ENCODE data around the gene ZNF48.

The ZNF48 gene

GRCh38 chr16:30429418-30429677, 34.1 kb downstream of the ZNF48 start:
- intact Hi-C loops (cut with DNase I) = no loop called here
- DNase-seq = no peak

GRCh38 chr16:30429678-30430427, 34.6 kb downstream of the ZNF48 start, which contains the start of gene DCTPP1:
Gene DCTPP1 (minus strand): TSS chr16:30430030. CDS start chr16:30429980, 50 bp downstream.
- intact Hi-C loops (cut with DNase I) = no loop called here
- peak; percentile 87 to 99 (median 94) for DNase-seq

GRCh38 chr16:30430428-30430970, 35.3 kb downstream of the ZNF48 start:
- DNase-seq = no peak
- intact Hi-C loops (cut with DNase I) = no loop called here

- intact Hi-C loops (cut with DNase I) = loop anchor here (5.0 kb wide), 1 partner anchor 317 kb away; no protein-coding TSS in a partner anchor
- no peak for DNase-seq
Observed at GRCh38 chr16:30434852-30435251, 39.6 kb downstream of the ZNF48 start.

GRCh38 chr16:30437511-30438046, 42.4 kb downstream of the ZNF48 start:
- DNase-seq = no peak
- intact Hi-C loops (cut with DNase I) = loop anchor here (5.0 kb wide), 1 partner anchor 315 kb away; no protein-coding TSS in a partner anchor

GRCh38 chr16:30438835-30439234, 43.6 kb downstream of the ZNF48 start:
- no peak for DNase-seq
- intact Hi-C loops (cut with DNase I) = loop anchor here (5.0 kb wide), 1 partner anchor 313 kb away; no protein-coding TSS in a partner anchor

GRCh38 chr16:30439720-30440348, 44.6 kb downstream of the ZNF48 start:
- DNase-seq = no peak
- intact Hi-C loops (cut with DNase I) = loop anchor here (5.0 kb wide), 1 partner anchor 312 kb away; no protein-coding TSS in a partner anchor

- DNase-seq = no peak
- intact Hi-C loops (cut with DNase I) = no loop called here
Observed at GRCh38 chr16:30443631-30444030, 48.4 kb downstream of the ZNF48 start.

- DNase-seq = no peak
- intact Hi-C loops (cut with DNase I) = loop anchor here (5.0 kb wide), 1 partner anchor 83 kb away; the partner anchor contains the start of gene ZNF768
Observed at GRCh38 chr16:30444231-30445148, 49.3 kb downstream of the ZNF48 start.

- DNase-seq = no peak
- intact Hi-C loops (cut with DNase I) = loop anchor here (5.0 kb wide), 1 partner anchor 82 kb away; the partner anchor contains the start of gene ZNF768
Observed at GRCh38 chr16:30445149-30445407, 49.9 kb downstream of the ZNF48 start.

GRCh38 chr16:30445408-30446202, 50.4 kb downstream of the ZNF48 start, which contains the start of gene SEPHS2:
Gene SEPHS2 (minus strand): TSS chr16:30445874. CDS start chr16:30445727, 147 bp downstream.
- peak; percentile 91 to 99 (median 96) for DNase-seq

GRCh38 chr16:30446203-30446595, 51.0 kb downstream of the ZNF48 start:
- DNase-seq = peak in 1 of 10 donors; percentile 66
- intact Hi-C loops (cut with DNase I) = loop anchor here (5.0 kb wide), 1 partner anchor 81 kb away; the partner anchor contains the start of gene ZNF768

More at GRCh38 chr16:30445408-30446202, 50.4 kb downstream of the ZNF48 start, which contains the start of gene SEPHS2:
- intact Hi-C loops (cut with DNase I) = loop anchor here (5.0 kb wide), 1 partner anchor 82 kb away; the partner anchor contains the start of gene ZNF768

- intact Hi-C loops (cut with DNase I) = loop anchor here (5.0 kb wide), 1 partner anchor 80 kb away; the partner anchor contains the start of gene ZNF768
- peak in 2 of 10 donors; percentile 9 to 19 for DNase-seq
Observed at GRCh38 chr16:30447512-30448226, 52.4 kb downstream of the ZNF48 start.

- DNase-seq = peak in 1 of 10 donors; percentile 4
- intact Hi-C loops (cut with DNase I) = loop anchor here (5.0 kb wide), 1 partner anchor 78 kb away; the partner anchor contains the start of gene ZNF768
Observed at GRCh38 chr16:30449116-30449435, 53.9 kb downstream of the ZNF48 start.
